SK-N-SH (cell line): ENCODE measurements around the gene PBX3. TPM values are rescaled to one million over a fixed set of nuclear protein-coding genes. Genes with fewer than 3 reads are reported as not detected.
A peak's percentile ranks its signal among the peaks of the same experiment; 100 is the strongest.

Experiments
- CTCF ChIA-PET: fragments of 300-600, 350-600 bp; formaldehyde crosslinking; extraction: SDS; loops from one replicate; lab custom pipeline; 2021; lab: Yijun Ruan, JAX
- POLR2A ChIA-PET: fragments of 350-600 bp; sonication (Branson Sonifier 250); formaldehyde crosslinking; extraction: SDS; loops from one replicate; lab custom pipeline; 2020; ENCODE audit warnings: antibody characterized with exemption, inconsistent platforms; lab: Yijun Ruan, JAX
- DNase-seq: peaks from one replicate; pipeline ENCODE4 v3.0.0; 2012
- H2AFZ ChIP-seq: fragments of 200-600 bp; sonication (generic); 2 replicates; pipeline ENCODE4 v1.8.1; 2016; ENCODE audit warnings: antibody characterized with exemption, mild to moderate bottlenecking, low read depth
- H3F3A ChIP-seq: fragments of 200-600 bp; sonication (generic); replicated peaks from 2 replicates; pipeline ENCODE3; 2016; ENCODE audit warnings: antibody characterized with exemption, mild to moderate bottlenecking; ENCODE audit not compliant: insufficient read depth
- H3K27ac ChIP-seq, 2 experiments: fragments of 200-500 bp in 1 of 2; fragments of 200-600 bp in 1 of 2; sonication (Bioruptor generic) in 1 of 2; sonication (generic), shearing (Covaris generic) in 1 of 2; 2 replicates each; pipeline versions ENCODE4 v1.5.1 to v1.6.1; 2014 to 2016; ENCODE audit warnings: low read depth in 2 of 2, inconsistent platforms in 1 of 2, low read length in 1 of 2, mild to moderate bottlenecking in 1 of 2, mixed read lengths in 1 of 2
- H3K27me3 ChIP-seq: fragments of 200-600 bp; sonication (generic), shearing (Covaris generic); 2 replicates; pipeline ENCODE4 v1.6.1; 2016; ENCODE audit warnings: mixed run types; ENCODE audit not compliant: insufficient read depth
- H3K36me3 ChIP-seq, 2 experiments: fragments of 200-500 bp in 1 of 2; fragments of 200-600 bp in 1 of 2; sonication (Bioruptor generic) in 1 of 2; sonication (generic) in 1 of 2; replicated peaks in 1 of 2; 2 replicates each; pipeline versions ENCODE3 to v1.5.1; 2014 to 2016; ENCODE audit warnings: low read length in 1 of 2, mild to moderate bottlenecking in 1 of 2; ENCODE audit not compliant: insufficient read depth in 2 of 2, control insufficient read depth in 1 of 2
- H3K4me1 ChIP-seq, 2 experiments: fragments of 200-500 bp in 1 of 2; fragments of 200-600 bp in 1 of 2; sonication (Bioruptor generic) in 1 of 2; sonication (generic), shearing (Covaris generic) in 1 of 2; 2 replicates each; pipeline versions ENCODE4 v1.5.1 to v1.6.1; 2014 to 2016; ENCODE audit warnings: low read depth in 1 of 2, low read length in 1 of 2, mixed run types in 1 of 2; ENCODE audit not compliant: insufficient read depth in 2 of 2, control insufficient read depth in 1 of 2
- H3K4me2 ChIP-seq: fragments of 200-600 bp; sonication (generic), shearing (Covaris generic); 2 replicates; pipeline ENCODE4 v1.6.1; 2017; ENCODE audit warnings: mixed run types
- H3K4me3 ChIP-seq, 2 experiments: fragments of 200-500 bp in 1 of 2; fragments of 200-600 bp in 1 of 2; sonication (Bioruptor generic) in 1 of 2; sonication (generic), shearing (Covaris generic) in 1 of 2; 2 replicates each; pipeline versions ENCODE4 v1.5.1 to v1.8.1; 2014 to 2016; ENCODE audit warnings: low read depth in 2 of 2, inconsistent platforms in 1 of 2, low read length in 1 of 2, mild to moderate bottlenecking in 1 of 2, mixed read lengths in 1 of 2, moderate library complexity in 1 of 2
- H3K79me2 ChIP-seq: fragments of 200-600 bp; sonication (generic); 2 replicates; pipeline ENCODE4 v1.8.1; 2017; ENCODE audit warnings: mild to moderate bottlenecking; ENCODE audit not compliant: insufficient read depth
- H3K9ac ChIP-seq: fragments of 200-600 bp; sonication (generic); 2 replicates; pipeline ENCODE4 v1.6.1; 2017; ENCODE audit warnings: mixed run types
- H3K9me2 ChIP-seq: fragments of 200-600 bp; sonication (generic); 2 replicates; pipeline ENCODE4 v1.6.1; 2017; ENCODE audit warnings: mixed run types
- H3K9me3 ChIP-seq: fragments of 200-600 bp; sonication (generic); 2 replicates; pipeline ENCODE4 v1.6.1; 2017; ENCODE audit warnings: mixed run types, mild to moderate bottlenecking, moderate library complexity
- H4K20me1 ChIP-seq: fragments of 200-600 bp; sonication (generic); 2 replicates; pipeline ENCODE4 v1.6.1; 2017; ENCODE audit warnings: mild to moderate bottlenecking, mixed run types; ENCODE audit not compliant: insufficient read depth
- CTCF ChIP-seq: fragments of 200-600 bp; sonication (generic); IDR thresholded peaks from 2 replicates; pipeline ENCODE4 v1.6.1; 2017; ENCODE audit warnings: antibody characterized with exemption, mild to moderate bottlenecking, moderate library complexity
- ELF1 ChIP-seq: IDR thresholded peaks from 2 replicates; pipeline ENCODE4 v1.4.0; 2012
- EP300 ChIP-seq, 2 experiments: IDR thresholded peaks; 2 replicates each; pipeline versions ENCODE4 v1.4.0 to v1.6.1; 2012; ENCODE audit warnings: borderline replicate concordance in 1 of 2, low read depth in 1 of 2, low read length in 1 of 2
- GABPA ChIP-seq: IDR thresholded peaks from 2 replicates; pipeline ENCODE4 v1.4.0; 2012; ENCODE audit warnings: low read depth, mild to moderate bottlenecking
- JUND ChIP-seq: IDR thresholded peaks from 2 replicates; pipeline ENCODE4 v1.4.0; 2012
- MAX ChIP-seq: IDR thresholded peaks from 2 replicates; pipeline ENCODE4 v1.4.0; 2012; ENCODE audit warnings: low read depth
- MEF2A ChIP-seq: IDR thresholded peaks from 2 replicates; pipeline ENCODE4 v1.4.0; 2012; ENCODE audit warnings: low read depth, borderline replicate concordance
- PBX3 ChIP-seq: IDR thresholded peaks from 2 replicates; pipeline ENCODE4; 2012
- POLR2AphosphoS5 ChIP-seq: IDR thresholded peaks from 2 replicates; pipeline ENCODE4 v1.6.1; 2012; ENCODE audit warnings: low read depth, low read length
- RAD21 ChIP-seq: IDR thresholded peaks from 2 replicates; pipeline ENCODE4 v1.6.1; 2012; ENCODE audit warnings: mild to moderate bottlenecking, low read length
- SMC3 ChIP-seq: IDR thresholded peaks from 2 replicates; pipeline ENCODE4 v1.6.1; 2012; ENCODE audit warnings: low read depth, low read length, improper control_type of control experiment
- WGBS: methylation state at CpG from one replicate; pipeline ENCODE4 v1.1.6; 2017; ENCODE audit warnings: low lambda C conversion rate; 5-methylcytosine and 5-hydroxymethylcytosine counted together
- polyA plus RNA-seq, 3 experiments: library from polyadenylated mRNA; depleted of rRNA; stranded (reverse); fragments of >200 nt; gene quantifications; 2 replicates each; pipeline ENCODE4 v1.2.3, GENCODE V29; 2012

PBX3 gene
- polyA plus RNA-seq, 1 of the 3 experiments (the other 2 are of a cell fraction), result 73.0 TPM

- Histone ChIP-seq H3K9me3 (no peaks in the 10 kb centered on the region), H3K9me2 (no peaks in the 10 kb centered on the region), H3K79me2 (no peaks in the 10 kb centered on the region), H2AFZ (no peak overlapping the region), H3K9ac (no peak overlapping the region), H3K4me3 (no peak overlapping the region), H4K20me1 (no peaks in the 10 kb centered on the region), H3K27ac (no peak overlapping the region), H3K4me1 (no peaks in the 10 kb centered on the region), H3F3A (no peaks in the 10 kb centered on the region), H3K36me3 (no peaks in the 10 kb centered on the region), H3K27me3 (no peaks in the 10 kb centered on the region), H3K4me2 (no peak overlapping the region)
- DNase-seq, result peak; percentile 33
- WGBS, result 74% methylated on average over 16 of the region's 23 CpGs
- POLR2A ChIA-PET, result interaction anchor here (0.7 kb wide), 1 partner anchor 10 kb away, joined by 7 read pairs; no protein-coding TSS in a partner anchor
- no peak for TF ChIP-seq JUND
- CTCF ChIA-PET, result interaction anchor here (0.6 to 1.2 kb wide), 2 partner anchors 15 to 17 kb away, joined by 3 to 4 read pairs; no protein-coding TSS in a partner anchor
Measured at GRCh38 chr9:126000731-126001580, 253.8 kb downstream of the PBX3 start.

DNA sequence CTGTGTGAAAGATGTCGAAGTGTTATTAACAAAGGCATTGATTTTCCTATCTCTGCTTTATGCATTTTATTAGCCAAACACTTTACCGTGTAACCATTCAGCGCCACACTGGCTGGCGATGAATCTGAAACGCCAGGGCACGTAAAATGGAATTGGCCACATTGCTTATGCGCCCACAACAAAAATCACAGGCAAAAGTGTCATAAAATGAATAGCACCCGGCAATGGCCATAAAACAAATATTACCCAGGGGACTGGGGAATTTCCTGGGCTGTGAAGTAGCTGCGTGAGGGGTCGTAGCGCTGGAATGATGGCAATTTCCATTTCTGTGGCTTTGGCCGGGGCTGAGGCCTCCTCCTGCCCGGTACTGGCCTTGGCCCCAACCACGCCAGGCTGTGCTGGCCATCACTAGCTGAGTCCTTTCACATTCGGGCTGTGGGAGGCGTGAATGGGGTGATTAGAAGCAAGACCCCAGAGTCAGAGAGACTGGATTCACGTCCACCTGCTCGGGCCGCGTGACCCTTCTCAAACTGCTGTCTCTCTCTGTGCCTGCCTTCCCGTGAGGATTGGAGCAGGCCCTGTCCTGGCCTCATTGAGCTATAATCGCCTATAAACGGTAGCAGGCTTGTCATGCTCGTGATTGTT lies 254.5 kb downstream of the PBX3 start:
- no peaks in the 10 kb centered on the region for H4K20me1 ChIP-seq
- no peak overlapping the region for H2AFZ ChIP-seq
- WGBS, result 84% methylated on average over 22 of the region's 24 CpGs
- DNase-seq, result peak; percentile 20
- ChIA-PET POLR2A (interaction anchor here (0.7 kb wide), 1 partner anchor 11 kb away, joined by 7 read pairs; no protein-coding TSS in a partner anchor), CTCF (interaction anchor here (1.2 kb wide), 1 partner anchor 17 kb away, joined by 4 read pairs; no protein-coding TSS in a partner anchor)
- no peaks in the 10 kb centered on the region for H3K36me3 ChIP-seq
- TF ChIP-seq ELF1, result no peak
- TF ChIP-seq SMC3, result no peak
- no peak for TF ChIP-seq GABPA
- TF ChIP-seq EP300 (IDR thresholded peaks at IDR 0.05; ENCODE audit: borderline replicate concordance in 1 of 2, low read depth in 1 of 2, low read length in 1 of 2), result no peak
- no peak for TF ChIP-seq MEF2A
- TF ChIP-seq RAD21, result no peak
- TF ChIP-seq POLR2AphosphoS5, result no peak
- no peak for TF ChIP-seq CTCF
- no peak for TF ChIP-seq PBX3
- no peak for TF ChIP-seq MAX
- H3K79me2 ChIP-seq, result no peaks in the 10 kb centered on the region
- no peak overlapping the region for H3K9ac ChIP-seq
- no peak overlapping the region for H3K4me2 ChIP-seq
- no peak overlapping the region for H3K27ac ChIP-seq
- no peaks in the 10 kb centered on the region for H3K27me3 ChIP-seq
- H3K4me1 ChIP-seq, result no peaks in the 10 kb centered on the region
- H3F3A ChIP-seq, result no peaks in the 10 kb centered on the region
- no peaks in the 10 kb centered on the region for H3K9me3 ChIP-seq
- no peak overlapping the region for H3K4me3 ChIP-seq
- no peaks in the 10 kb centered on the region for H3K9me2 ChIP-seq
